Stomach (tissue), 9 donors: Measurements from ENCODE around the gene CAP1. TPM values are rescaled to one million over a fixed set of nuclear protein-coding genes. Genes with fewer than 3 reads are reported as not detected.
A peak's percentile ranks its signal among the peaks of the same experiment; 100 is the strongest.

Source experiments
- DNase-seq, 2 donors: peaks; one replicate each; pipeline versions ENCODE4 v3.0.0 to v3.0.0-alpha.2; 2013 to 2019
- H3K27ac ChIP-seq, 5 donors: fragments of 200-600 bp in 4 of 5; sonication (generic) in 4 of 5; one replicate each; pipeline ENCODE4 v1.5.1; 2013 to 2019; ENCODE audit warnings: mild to moderate bottlenecking in 1 of 5, moderate library complexity in 1 of 5
- H3K27me3 ChIP-seq, 3 donors: fragments of 200-600 bp; sonication (generic); one replicate each; pipeline ENCODE4 v1.5.1; 2017 to 2019; ENCODE audit warnings: mixed run types in 1 of 3
- H3K36me3 ChIP-seq, 4 donors: fragments of 200-600 bp; sonication (generic); 1 replicate in 3 of 4; 2 replicates in 1 of 4; pipeline ENCODE4 v1.5.1; 2016 to 2019
- H3K4me1 ChIP-seq, 4 donors: fragments of 200-600 bp; sonication (generic); one replicate each; pipeline ENCODE4 v1.5.1; 2016 to 2019
- H3K4me3 ChIP-seq, 4 donors: fragments of 200-600 bp; sonication (generic) in 3 of 4; one replicate each; pipeline ENCODE4 v1.5.1; 2016 to 2019; ENCODE audit warnings: mild to moderate bottlenecking in 1 of 4
- H3K9me3 ChIP-seq, 4 donors: fragments of 200-600 bp; sonication (generic); one replicate each; pipeline ENCODE4 v1.5.1; 2016 to 2019
- CTCF ChIP-seq, 7 experiments: fragments of 450-650 bp in 4 of 7; fragments of 200-600 bp in 3 of 7; sonication (generic) in 3 of 7; IDR thresholded peaks; one replicate each; pipeline ENCODE4 v1.5.1; 2016 to 2019; ENCODE audit warnings: antibody characterized with exemption in 7 of 7, control low read depth in 2 of 7, mild to moderate bottlenecking in 1 of 7
- EP300 ChIP-seq: sonication (generic); formaldehyde crosslinking; IDR thresholded peaks from one replicate; pipeline ENCODE4 v1.6.1; 2017; ENCODE audit warnings: antibody characterized with exemption
- POLR2A ChIP-seq, 4 donors: fragments of 450-650 bp; IDR thresholded peaks; one replicate each; pipeline ENCODE4 v1.6.1; 2016; ENCODE audit warnings: antibody characterized with exemption in 4 of 4, control low read depth in 2 of 4, mild to moderate bottlenecking in 1 of 4, moderate library complexity in 1 of 4
- POLR2AphosphoS5 ChIP-seq, 3 donors: sonication (generic); formaldehyde crosslinking; IDR thresholded peaks; one replicate each; pipeline ENCODE4 v1.6.1; 2016; ENCODE audit warnings: antibody characterized with exemption in 3 of 3
- WGBS, 5 donors: extraction: QIAGEN DNeasy Blood & Tissue Kit in 3 of 5; methylation state at CpG; one replicate each; pipeline versions ENCODE4 v1.1.5 to v1.1.7; 2013 to 2018; 5-methylcytosine and 5-hydroxymethylcytosine counted together
- intact Hi-C: fragments of 100-400 bp; cut with DNase I; formaldehyde crosslinking; loops from one replicate; pipeline ENCODE4 v1.15.1; 2023; ENCODE audit warnings: low total_unique reads
- polyA plus RNA-seq, 3 donors: library from polyadenylated mRNA; stranded (reverse); fragments of 200-250 nt; gene quantifications; one replicate each; pipeline ENCODE4 v1.2.3, GENCODE V29; 2013
- total RNA-seq, 5 donors: library from RNA; depleted of rRNA; stranded (reverse); fragments of >200 nt; gene quantifications; one replicate each; pipeline versions ENCODE4 v1.1.0 to v1.2.3, GENCODE V29; 2014 to 2016
- donor health status: healthy with polysubstance abuse.
- donor health status: Bipolar disorder and iron deficiency.
- donor health status: healthy.

The CAP1 gene
- total and polyA plus RNA-seq, 8 donors, result 95.5 to 252 (median 154) TPM

GRCh38 chr1:40045766-40046165, 5.2 kb downstream of the CAP1 start:
- Histone ChIP-seq H3K27ac (peak overlapping the region in 2 of 5 donors; percentile 18 to 55), H3K9me3 (no peaks in the 10 kb centered on the region), H3K27me3 (no peaks in the 10 kb centered on the region), H3K36me3 (peaks cover 0 to 23% (median 2%) of the 10 kb centered on the region in 4 donors), H3K4me3 (no peak overlapping the region), H3K4me1 (peaks cover 59 to 97% (median 83%) of the 10 kb centered on the region in 4 donors)
- 91 to 97% (median 96%) methylated on average over 3 of the region's 3 CpGs for WGBS, 5 donors
- intact Hi-C loops, result no loop called here
- DNase-seq, result no peak
- TF ChIP-seq POLR2A (IDR thresholded peaks at IDR 0.05) (no peak), EP300 (no peak), CTCF (IDR thresholded peaks at IDR 0.05) (no peak), POLR2AphosphoS5 (IDR thresholded peaks at IDR 0.05) (no peak)

GRCh38 chr1:40047276-40047675, 6.7 kb downstream of the CAP1 start:
- Histone ChIP-seq H3K9me3 (no peaks in the 10 kb centered on the region), H3K36me3 (peaks cover 0 to 24% (median 6%) of the 10 kb centered on the region in 4 donors), H3K27ac (peak overlapping the region in 1 of 5 donors; percentile 35), H3K27me3 (no peaks in the 10 kb centered on the region), H3K4me1 (peaks cover 57 to 100% (median 83%) of the 10 kb centered on the region in 4 donors), H3K4me3 (no peak overlapping the region)
- intact Hi-C loops, result no loop called here
- TF ChIP-seq CTCF (IDR thresholded peaks at IDR 0.05) (no peak), EP300 (no peak), POLR2A (IDR thresholded peaks at IDR 0.05) (no peak), POLR2AphosphoS5 (IDR thresholded peaks at IDR 0.05) (no peak)
- WGBS, 5 donors, result 34 to 63% (median 41%) methylated on average over 2 of the region's 2 CpGs
- DNase-seq, result no peak

- H3K36me3 ChIP-seq, result peaks cover 0 to 19% (median 6%) of the 10 kb centered on the region in 4 donors
- DNase-seq, result no peak
- intact Hi-C loops, result no loop called here
- H3K27ac ChIP-seq, result peak overlapping the region in 2 of 5 donors; percentile 31 to 35
- WGBS, 5 donors, result 80 to 86% (median 85%) methylated on average over 5 of the region's 5 CpGs
- H3K4me1 ChIP-seq, result peaks cover 53 to 100% (median 80%) of the 10 kb centered on the region in 4 donors
- no peaks in the 10 kb centered on the region for H3K9me3 ChIP-seq
- H3K4me3 ChIP-seq, result no peak overlapping the region
- TF ChIP-seq CTCF (IDR thresholded peaks at IDR 0.05) (no peak), EP300 (no peak), POLR2A (IDR thresholded peaks at IDR 0.05) (no peak), POLR2AphosphoS5 (IDR thresholded peaks at IDR 0.05) (no peak)
- no peaks in the 10 kb centered on the region for H3K27me3 ChIP-seq
Measured at GRCh38 chr1:40047769-40048168, 7.2 kb downstream of the CAP1 start.

GRCh38 chr1:40049725-40050124, 9.2 kb downstream of the CAP1 start:
- intact Hi-C loops, result no loop called here
- WGBS, 5 donors, result 32 to 56% (median 52%) methylated on average over 2 of the region's 2 CpGs
- peak overlapping the region in 3 of 5 donors; percentile 26 to 70 (median 61) for H3K27ac ChIP-seq

More at GRCh38 chr1:40049725-40050124, 9.2 kb downstream of the CAP1 start:
- TF ChIP-seq EP300 (no peak), CTCF (IDR thresholded peaks at IDR 0.05) (no peak), POLR2AphosphoS5 (IDR thresholded peaks at IDR 0.05) (no peak), POLR2A (IDR thresholded peaks at IDR 0.05) (no peak)
- peaks cover 0 to 14% (median 6%) of the 10 kb centered on the region in 4 donors for H3K36me3 ChIP-seq
- no peak overlapping the region for H3K4me3 ChIP-seq
- H3K9me3 ChIP-seq, result no peaks in the 10 kb centered on the region
- no peak for DNase-seq
- H3K4me1 ChIP-seq, result peaks cover 50 to 100% (median 78%) of the 10 kb centered on the region in 4 donors
- no peaks in the 10 kb centered on the region for H3K27me3 ChIP-seq
